Heart left ventricle (tissue), 13 donors: ENCODE results near the gene SP6.

Experiments
- POLR2A ChIP-seq, 2 donors: fragments of 450-650 bp; IDR thresholded peaks; one replicate each; pipeline ENCODE4 v1.6.1; 2017; ENCODE audit warnings: antibody characterized with exemption in 2 of 2, mild to moderate bottlenecking in 2 of 2, moderate library complexity in 2 of 2
- TF ChIP-seq, protein P1 (sequence below), 12 donors: fragments of 200-600 bp; sonication (generic) in 4 of 12; IDR thresholded peaks; one replicate each; pipeline versions ENCODE4 v1.5.0 to v1.8.0; 2018 to 2022; ENCODE audit warnings: antibody characterized with exemption in 12 of 12, mild to moderate bottlenecking in 5 of 12
- donor health status: ischemic (EF 13 %, LVEDD 7.1; RV severe dilation, severe dysfunction).
- donor health status: DM: no; HTN: yes; CAD: no.
- donor health status: DM: no; HTN: no; CAD: no.
- donor health status: ischemic (EF 25% LVEDD 6.9; RV normal size, moderate dysfunction).
- donor health status: ischemic (EF 25% LVEDD 5.7; RV mildly dilated, moderate dysfunction).
- donor health status: ischemic (EF 35%, LVEDD 5.7; RV mildly dilated, moderate dysfunction).
- donor health status: nonischemic (EF 11% LVEDD 7.7; RV severe dilation, severe dysfunction).
- donor health status: DM: yes; HTN: yes; CAD: no.
- donor health status: PGD.
- donor health status: ischemic (EF 29% LVEDD 5.4; RV normal size, mild dysfunction).
- donor health status: nonischemic (EF 23%, LVEDD 6.1; RV moderate dilation, normal function).

DNA sequence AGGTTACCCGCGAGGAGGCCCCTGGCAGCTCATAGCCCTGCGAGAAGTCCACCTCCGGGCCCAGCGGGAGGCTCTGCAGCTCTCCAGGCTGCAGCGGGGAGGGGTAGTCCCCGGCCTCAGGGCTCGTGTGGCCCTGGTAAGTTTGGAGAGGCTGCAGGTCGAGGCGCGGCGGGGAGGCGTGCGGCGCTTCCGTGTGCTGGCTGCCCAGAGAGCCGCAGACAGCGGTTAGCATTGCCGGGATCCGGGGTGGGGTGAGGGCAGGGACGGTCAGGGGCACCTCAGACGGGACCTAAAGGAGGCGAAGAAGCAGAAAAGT is 2.8 kb downstream of the SP6 start:
- TF ChIP-seq, protein P1, sequence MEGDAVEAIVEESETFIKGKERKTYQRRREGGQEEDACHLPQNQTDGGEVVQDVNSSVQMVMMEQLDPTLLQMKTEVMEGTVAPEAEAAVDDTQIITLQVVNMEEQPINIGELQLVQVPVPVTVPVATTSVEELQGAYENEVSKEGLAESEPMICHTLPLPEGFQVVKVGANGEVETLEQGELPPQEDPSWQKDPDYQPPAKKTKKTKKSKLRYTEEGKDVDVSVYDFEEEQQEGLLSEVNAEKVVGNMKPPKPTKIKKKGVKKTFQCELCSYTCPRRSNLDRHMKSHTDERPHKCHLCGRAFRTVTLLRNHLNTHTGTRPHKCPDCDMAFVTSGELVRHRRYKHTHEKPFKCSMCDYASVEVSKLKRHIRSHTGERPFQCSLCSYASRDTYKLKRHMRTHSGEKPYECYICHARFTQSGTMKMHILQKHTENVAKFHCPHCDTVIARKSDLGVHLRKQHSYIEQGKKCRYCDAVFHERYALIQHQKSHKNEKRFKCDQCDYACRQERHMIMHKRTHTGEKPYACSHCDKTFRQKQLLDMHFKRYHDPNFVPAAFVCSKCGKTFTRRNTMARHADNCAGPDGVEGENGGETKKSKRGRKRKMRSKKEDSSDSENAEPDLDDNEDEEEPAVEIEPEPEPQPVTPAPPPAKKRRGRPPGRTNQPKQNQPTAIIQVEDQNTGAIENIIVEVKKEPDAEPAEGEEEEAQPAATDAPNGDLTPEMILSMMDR (IDR thresholded peaks at IDR 0.05) = no peak
- TF ChIP-seq POLR2A (IDR thresholded peaks at IDR 0.05) = no peak
